HepG2 (cell line): ENCODE measurements around the gene SNAPIN. TPM values are rescaled to one million over a fixed set of nuclear protein-coding genes. Genes with fewer than 3 reads are reported as not detected.

ENCODE experiments used
- ADNP ChIP-seq: sonication (generic); formaldehyde crosslinking; IDR thresholded peaks from 2 replicates; pipeline ENCODE4 v1.4.0; 2020; ENCODE audit warnings: missing genetic modification reagents
- DZIP1 ChIP-seq: sonication (generic); formaldehyde crosslinking; IDR thresholded peaks from 2 replicates; pipeline ENCODE4 v1.5.0; 2020; ENCODE audit warnings: mild to moderate bottlenecking, missing genetic modification reagents
- HDAC1 ChIP-seq: sonication (generic); formaldehyde crosslinking; IDR thresholded peaks from 2 replicates; pipeline ENCODE4 v1.5.1; 2020; ENCODE audit warnings: mild to moderate bottlenecking, missing genetic modification reagents
- HMGXB3 ChIP-seq: sonication (generic); formaldehyde crosslinking; IDR thresholded peaks from 2 replicates; pipeline ENCODE4 v1.4.0; 2020; ENCODE audit warnings: missing genetic modification reagents, borderline replicate concordance
- ISX ChIP-seq: sonication (generic); formaldehyde crosslinking; conservative IDR thresholded peaks from 2 replicates; pipeline ENCODE4 v1.5.0; 2020; ENCODE audit warnings: missing genetic modification reagents
- MED13 ChIP-seq: sonication (generic); formaldehyde crosslinking; IDR thresholded peaks from 2 replicates; pipeline ENCODE4 v1.5.0; 2020; ENCODE audit warnings: missing genetic modification reagents
- NCOA1 ChIP-seq: sonication (generic); formaldehyde crosslinking; IDR thresholded peaks from 2 replicates; pipeline ENCODE4 v1.9.0; 2021; ENCODE audit warnings: missing genetic modification reagents
- NONO ChIP-seq, 2 experiments: fragments of 450-650 bp in 1 of 2; sonication (generic) in 1 of 2; formaldehyde crosslinking in 1 of 2; IDR thresholded peaks in 1 of 2; conservative IDR thresholded peaks in 1 of 2; 2 replicates each; pipeline versions ENCODE4 v1.6.1 to v1.8.0; 2017 to 2022; ENCODE audit warnings: mild to moderate bottlenecking in 1 of 2, missing genetic modification reagents in 1 of 2, moderate library complexity in 1 of 2
- PRPF4 ChIP-seq: fragments of 200-400 bp; formaldehyde crosslinking; IDR thresholded peaks from 2 replicates; pipeline ENCODE4 v1.6.1; 2016; ENCODE audit warnings: low read length, low read depth; ENCODE audit not compliant: poor library complexity, severe bottlenecking
- SMAD3 ChIP-seq: sonication (generic); formaldehyde crosslinking; IDR thresholded peaks from 2 replicates; pipeline ENCODE4 v1.4.0; 2020; ENCODE audit warnings: missing genetic modification reagents
- SPEN ChIP-seq: sonication (generic); formaldehyde crosslinking; IDR thresholded peaks from 2 replicates; pipeline ENCODE4 v1.5.1; 2020; ENCODE audit warnings: low read depth, mild to moderate bottlenecking, missing genetic modification reagents
- ZNF329 ChIP-seq: sonication (generic); formaldehyde crosslinking; IDR thresholded peaks from 2 replicates; pipeline ENCODE4 v1.9.0; 2021; ENCODE audit warnings: low read depth, mild to moderate bottlenecking, missing genetic modification reagents
- ZNF367 ChIP-seq: sonication (generic); formaldehyde crosslinking; IDR thresholded peaks from 2 replicates; pipeline ENCODE4 v1.4.0; 2020; ENCODE audit warnings: missing genetic modification reagents, borderline replicate concordance
- ZNF7 ChIP-seq: IDR thresholded peaks from 2 replicates; pipeline ENCODE4 v1.6.1; 2016; ENCODE audit warnings: missing biosample characterization, missing genetic modification reagents
- ZSCAN5A ChIP-seq: sonication (generic); formaldehyde crosslinking; IDR thresholded peaks from 2 replicates; pipeline ENCODE4 v1.8.0; 2022; ENCODE audit warnings: mild to moderate bottlenecking, missing genetic modification reagents, borderline replicate concordance
- polyA plus RNA-seq, 8 experiments: library from polyadenylated mRNA; depleted of rRNA in 3 of 8; stranded (reverse) in 7 of 8; unstranded in 1 of 8; fragments of >200 nt; fragmentation: Illumina TruSeq in 4 of 8; extraction: Trizol in 4 of 8; gene quantifications; 2 replicates each; pipeline versions ENCODE4 v1.2.1 to v1.2.3, GENCODE V29; 2011 to 2016; ENCODE audit warnings: low read depth in 4 of 8, missing spikeins in 1 of 8, mixed read lengths in 1 of 8; ENCODE audit not compliant: insufficient read depth in 1 of 8
- total RNA-seq, 5 experiments: library from RNA; depleted of rRNA; stranded (reverse); fragments of >200 nt; fragmentation: Illumina TruSeq; extraction: Trizol; gene quantifications; 2 replicates each; pipeline ENCODE4 v1.2.3, GENCODE V29; 2016; ENCODE audit warnings: low read depth in 1 of 5
- TF ChIP-seq, protein P1 (sequence below): sonication (generic); formaldehyde crosslinking; IDR thresholded peaks from 2 replicates; pipeline ENCODE4 v1.4.0; 2020; ENCODE audit warnings: mild to moderate bottlenecking, missing genetic modification reagents
- TF ChIP-seq, protein P2 (sequence below): IDR thresholded peaks from 2 replicates; pipeline ENCODE4 v1.6.1; 2016; ENCODE audit warnings: missing genetic modification reagents, missing compliant biosample characterization

The SNAPIN gene
- total and polyA plus RNA-seq, 2 of the 13 experiments (the other 11 are each of a cell fraction or from before 2014, with no cell fraction given) = 23.9 to 25.7 TPM

GRCh38 chr1:153670859-153671627, 12.5 kb downstream of the SNAPIN start, which contains the start of gene ILF2 (continued):
- TF ChIP-seq ZNF7 (CRISPR knock-in tag) (no peak), PRPF4 (no peak), ADNP (no peak), ZNF367 (CRISPR knock-in tag) (no peak), ISX (CRISPR knock-in tag) (no peak), HMGXB3 (CRISPR knock-in tag) (peak; percentile 100), SMAD3 (CRISPR knock-in tag) (peak; percentile 46; the same call in 1 of the 2 replicates), SPEN (CRISPR knock-in tag) (peak; percentile 79; the same call in 1 of the 2 replicates), ZSCAN5A (no peak), NONO (IDR thresholded peaks at IDR 0.05) (no peak), NONO (CRISPR knock-in tag; conservative IDR thresholded peaks at IDR 0.05) (peak; percentile 87), ZNF329 (no peak), HDAC1 (peak; percentile 73), NCOA1 (CRISPR knock-in tag) (0 out of 2 replicates have a peak, but pooled peaks have one; percentile 41), MED13 (CRISPR knock-in tag) (no peak), DZIP1 (CRISPR knock-in tag) (no peak)
- TF ChIP-seq, protein P1, sequence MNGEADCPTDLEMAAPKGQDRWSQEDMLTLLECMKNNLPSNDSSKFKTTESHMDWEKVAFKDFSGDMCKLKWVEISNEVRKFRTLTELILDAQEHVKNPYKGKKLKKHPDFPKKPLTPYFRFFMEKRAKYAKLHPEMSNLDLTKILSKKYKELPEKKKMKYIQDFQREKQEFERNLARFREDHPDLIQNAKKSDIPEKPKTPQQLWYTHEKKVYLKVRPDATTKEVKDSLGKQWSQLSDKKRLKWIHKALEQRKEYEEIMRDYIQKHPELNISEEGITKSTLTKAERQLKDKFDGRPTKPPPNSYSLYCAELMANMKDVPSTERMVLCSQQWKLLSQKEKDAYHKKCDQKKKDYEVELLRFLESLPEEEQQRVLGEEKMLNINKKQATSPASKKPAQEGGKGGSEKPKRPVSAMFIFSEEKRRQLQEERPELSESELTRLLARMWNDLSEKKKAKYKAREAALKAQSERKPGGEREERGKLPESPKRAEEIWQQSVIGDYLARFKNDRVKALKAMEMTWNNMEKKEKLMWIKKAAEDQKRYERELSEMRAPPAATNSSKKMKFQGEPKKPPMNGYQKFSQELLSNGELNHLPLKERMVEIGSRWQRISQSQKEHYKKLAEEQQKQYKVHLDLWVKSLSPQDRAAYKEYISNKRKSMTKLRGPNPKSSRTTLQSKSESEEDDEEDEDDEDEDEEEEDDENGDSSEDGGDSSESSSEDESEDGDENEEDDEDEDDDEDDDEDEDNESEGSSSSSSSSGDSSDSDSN (CRISPR knock-in tag) = no peak
- TF ChIP-seq, protein P2, sequence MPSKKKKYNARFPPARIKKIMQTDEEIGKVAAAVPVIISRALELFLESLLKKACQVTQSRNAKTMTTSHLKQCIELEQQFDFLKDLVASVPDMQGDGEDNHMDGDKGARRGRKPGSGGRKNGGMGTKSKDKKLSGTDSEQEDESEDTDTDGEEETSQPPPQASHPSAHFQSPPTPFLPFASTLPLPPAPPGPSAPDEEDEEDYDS (CRISPR knock-in tag) = no peak; the same call in 1 of the 2 replicates
